K562 (cell line): ENCODE measurements around the gene USP44. TPM values are rescaled to one million over a fixed set of nuclear protein-coding genes. Genes with fewer than 3 reads are reported as not detected.

Experiments used
- ATAC-seq: fragments of 200-7000 bp; cut with Tn5 transposase; 3 replicates; pipeline ENCODE4 v1.9.1; 2020; ENCODE audit warnings: moderate library complexity
- BruUV-seq: library from RNA; stranded (reverse); fragments of 400-500 nt; replicated peaks from 2 replicates; lab custom pipeline; 2021; lab: Mats Ljungman, UMichigan
- CTCF ChIA-PET: fragments of 300-600 bp; formaldehyde crosslinking; extraction: SDS; loops from one replicate; lab custom pipeline; 2021; ENCODE audit warnings: low intra/inter-chr PET ratio; lab: Yijun Ruan, JAX
- POLR2A ChIA-PET: fragments of 300-600, 350-650 bp; sonication (Branson Sonifier 250); formaldehyde crosslinking; extraction: SDS; loops from one replicate; lab custom pipeline; 2021; ENCODE audit warnings: antibody characterized with exemption, inconsistent platforms; lab: Yijun Ruan, JAX
- DNase-seq, 4 experiments: peaks; one replicate each; pipeline versions ENCODE4 v3.0.0 to v3.0.0-alpha.2; 2011 to 2018; ENCODE audit warnings: low spot score in 3 of 4, mixed read lengths in 3 of 4; ENCODE audit errors: extremely low read depth in 1 of 4
- FAIRE-seq: peaks from 2 replicates; lab custom pipeline; 2011; peaks lifted over from hg19 to GRCh38; lab: Jason Lieb, UNC
- H2AFZ ChIP-seq: 2 replicates; pipeline ENCODE4 v1.6.0; 2011; ENCODE audit warnings: low read depth, low read length, control low read depth, inconsistent platforms
- H3K27ac ChIP-seq: fragments of 200-600 bp; 3 replicates; pipeline ENCODE4 v1.8.0; 2011; ENCODE audit warnings: low read depth, mild to moderate bottlenecking, control low read depth, inconsistent platforms, low read length, moderate library complexity, mixed read lengths; ENCODE audit errors: extremely low read depth
- H3K27me3 ChIP-seq, 2 experiments: fragments of 300-600 bp in 1 of 2; 2 replicates in 1 of 2; 3 replicates in 1 of 2; pipeline versions ENCODE4 v1.6.0 to v1.8.0; 2011; ENCODE audit warnings: inconsistent platforms in 2 of 2, low read length in 2 of 2, mild to moderate bottlenecking in 1 of 2, mixed read lengths in 1 of 2, moderate library complexity in 1 of 2; ENCODE audit not compliant: control insufficient read depth in 2 of 2, insufficient read depth in 2 of 2
- H3K36me3 ChIP-seq: fragments of 300-600 bp; 3 replicates; pipeline ENCODE4 v1.8.0; 2011; ENCODE audit warnings: mild to moderate bottlenecking, low read length, inconsistent platforms; ENCODE audit not compliant: control insufficient read depth, insufficient read depth
- H3K4me1 ChIP-seq, 2 experiments: fragments of 200-600 bp in 1 of 2; replicated peaks in 1 of 2; 2 replicates in 1 of 2; 3 replicates in 1 of 2; pipeline versions ENCODE4 v1.5.1 to v1.8.0; 2011; ENCODE audit warnings: inconsistent platforms in 2 of 2, low read length in 2 of 2, mild to moderate bottlenecking in 1 of 2, mixed read lengths in 1 of 2, moderate library complexity in 1 of 2; ENCODE audit not compliant: control insufficient read depth in 2 of 2, insufficient read depth in 2 of 2
- H3K4me2 ChIP-seq: 2 replicates; pipeline ENCODE4 v1.6.1; 2011; ENCODE audit warnings: low read length, control low read depth, inconsistent platforms, mixed read lengths; ENCODE audit not compliant: insufficient read depth
- H3K4me3 ChIP-seq: fragments of 200-600 bp; sonication (generic), shearing (Covaris generic); 2 replicates; pipeline ENCODE4 v1.5.1; 2016; ENCODE audit warnings: control low read depth, inconsistent platforms
- H3K79me2 ChIP-seq: fragments of 200-600 bp; 3 replicates; pipeline ENCODE4 v1.8.0; 2011; ENCODE audit warnings: low read length, inconsistent platforms; ENCODE audit not compliant: control insufficient read depth, insufficient read depth
- H3K9ac ChIP-seq, 2 experiments: 2 replicates each; pipeline versions ENCODE4 v1.6.0 to v1.6.1; 2011; ENCODE audit warnings: low read depth in 2 of 2, low read length in 2 of 2, control low read depth in 1 of 2, inconsistent platforms in 1 of 2, mild to moderate bottlenecking in 1 of 2, mixed read lengths in 1 of 2; ENCODE audit not compliant: insufficient read depth in 1 of 2
- H3K9me1 ChIP-seq: one replicate; pipeline ENCODE4 v1.6.0; 2011; ENCODE audit warnings: inconsistent platforms, mild to moderate bottlenecking, low read length, moderate library complexity; ENCODE audit not compliant: control insufficient read depth, insufficient read depth
- H3K9me3 ChIP-seq: replicated peaks from 2 replicates; pipeline ENCODE4 v1.5.1; 2011; ENCODE audit warnings: low read depth, low read length, inconsistent platforms; ENCODE audit not compliant: control insufficient read depth, insufficient read depth
- H4K20me1 ChIP-seq: replicated peaks from 2 replicates; pipeline ENCODE4 v1.6.1; 2011; ENCODE audit warnings: low read length, inconsistent platforms, mixed read lengths; ENCODE audit not compliant: control insufficient read depth, insufficient read depth
- CHCHD3 ChIP-seq: fragments of 250-450 bp; sonication (Bioruptor Pico); IDR thresholded peaks from 2 replicates; pipeline ENCODE4 v2.1.2; 2022; ENCODE audit warnings: mild to moderate bottlenecking
- HBP1 ChIP-seq: fragments of 450-650 bp; formaldehyde crosslinking; IDR thresholded peaks from 2 replicates; pipeline ENCODE4 v1.4.0; 2022; ENCODE audit warnings: missing genetic modification characterization
- KLF6 ChIP-seq: fragments of 250-450 bp; sonication (Bioruptor Pico); IDR thresholded peaks from 2 replicates; pipeline ENCODE4 v1.4.0; 2020; ENCODE audit warnings: mild to moderate bottlenecking, moderate library complexity, borderline replicate concordance
- NFIX ChIP-seq: fragments of 250-450 bp; sonication (Bioruptor Pico); IDR thresholded peaks from 2 replicates; pipeline ENCODE4 v1.4.0; 2020; ENCODE audit warnings: low read depth, mild to moderate bottlenecking, moderate library complexity
- ZBTB1 ChIP-seq: sonication (generic); formaldehyde crosslinking; IDR thresholded peaks from 2 replicates; pipeline ENCODE4 v1.8.1; 2023; ENCODE audit warnings: missing genetic modification reagents, low read depth, mild to moderate bottlenecking, borderline replicate concordance
- ZBTB33 ChIP-seq: sonication (generic); formaldehyde crosslinking; IDR thresholded peaks from 2 replicates; pipeline ENCODE4 v1.8.1; 2023; ENCODE audit warnings: mild to moderate bottlenecking, missing genetic modification reagents
- ZNF217 ChIP-seq: sonication (generic); formaldehyde crosslinking; IDR thresholded peaks from 2 replicates; pipeline ENCODE4 v1.8.0; 2022; ENCODE audit warnings: mild to moderate bottlenecking, missing genetic modification reagents
- WGBS: fragments of 100-300 bp; shearing (Covaris generic); methylation state at CpG from one replicate; pipeline ENCODE4 v1.1.6; 2016; ENCODE audit warnings: low coverage, mixed read lengths; ENCODE audit not compliant: insufficient coverage; ENCODE audit errors: missing lambda C conversion rate; 5-methylcytosine and 5-hydroxymethylcytosine counted together
- in situ Hi-C: fragments of 300-500 bp; cut with MboI; formaldehyde crosslinking; loops from 4 replicates; pipeline ENCODE4 v1.15.0; 2018; ENCODE audit warnings: inconsistent platforms, mixed read lengths
- intact Hi-C: fragments of 100-400 bp; cut with micrococcal nuclease; formaldehyde crosslinking; loops from 2 replicates; pipeline ENCODE4 v1.14.2; 2022
- polyA plus RNA-seq, 8 experiments: library from polyadenylated mRNA; depleted of rRNA in 4 of 8; stranded (reverse) in 5 of 8; unstranded in 3 of 8; fragments of >200 nt; fragmentation: Nextera tagmentation in 2 of 8; fragmentation: Illumina TruSeq in 1 of 8; extraction: Ambion mirVana in 2 of 8; extraction: Trizol in 1 of 8; gene quantifications; 2 replicates each; pipeline versions ENCODE4 v1.2.1 to v1.2.3, GENCODE V29; 2011 to 2014; ENCODE audit warnings: inconsistent platforms in 1 of 8, missing spikeins in 1 of 8
- total RNA-seq, 7 experiments: library from RNA; depleted of rRNA in 6 of 7; stranded (reverse); fragments of >200 nt in 6 of 7; fragmentation: Illumina TruSeq in 2 of 7; extraction: Trizol in 2 of 7; gene quantifications; 2 replicates each; pipeline versions ENCODE4 v1.2.1 to v1.2.3, GENCODE V29; 2011 to 2021; ENCODE audit warnings: low replicate concordance in 1 of 7

Gene USP44
- total and polyA plus RNA-seq, 9 of the 15 experiments (the other 6 are each of a cell fraction or from before 2014, with no cell fraction given): 2.1 to 5.7 (median 2.8) TPM

- H3K4me1 ChIP-seq: no peaks in the 10 kb centered on the region
- ChIA-PET POLR2A (no interaction called here), CTCF (no interaction called here)
- WGBS: 98% methylated on average over 4 of the region's 4 CpGs
- H3K4me2 ChIP-seq: no peak overlapping the region
- no peak overlapping the region for H2AFZ ChIP-seq
- H3K9me3 ChIP-seq: no peaks in the 10 kb centered on the region; the same call in 1 of the 2 replicates
- no peaks in the 10 kb centered on the region for H3K27me3 ChIP-seq
- ATAC-seq: no peak
- H3K4me3 ChIP-seq: no peak overlapping the region
- no TSS peak for BruUV-seq
- no peak for TF ChIP-seq CHCHD3 (CRISPR knock-in tag)
- no peak for TF ChIP-seq NFIX
- TF ChIP-seq ZBTB33 (CRISPR knock-in tag): no peak
- no peak for TF ChIP-seq ZNF217 (CRISPR knock-in tag)
- no peak for TF ChIP-seq ZBTB1 (CRISPR knock-in tag)
- TF ChIP-seq KLF6 (CRISPR knock-in tag): no peak
- no peak for TF ChIP-seq HBP1 (CRISPR knock-in tag)
- peaks cover 83% of the 10 kb centered on the region for H3K36me3 ChIP-seq
- no peak for DNase-seq
- no peak for FAIRE-seq
- H3K79me2 ChIP-seq: peaks cover 18% of the 10 kb centered on the region; the same call in 2 of the 3 replicates
- intact Hi-C loops: no loop called here
- H3K9ac ChIP-seq: no peak overlapping the region
- in situ Hi-C loops: no loop called here
- no peak overlapping the region for H3K27ac ChIP-seq
- no peaks in the 10 kb centered on the region for H3K9me1 ChIP-seq
- no peaks in the 10 kb centered on the region for H4K20me1 ChIP-seq
Observed at GRCh38 chr12:95497031-95497430, 54.2 kb downstream of the USP44 start.
